Measurements from ENCODE around the gene RNF125. TPM values are rescaled to one million over a fixed set of nuclear protein-coding genes. Genes with fewer than 3 reads are reported as not detected.

The RNF125 gene
- total RNA-seq = 10 to 100 TPM in 1 of 9 donors, 1 to 10 TPM in 8; 1.1 to 12.5 (median 3.8) TPM
- 1 to 10 TPM; 2.8 to 3.0 TPM for polyA plus RNA-seq
- long read RNA-seq, donor 1, full-length matches to known transcripts = 6 of 8 reads
- long read RNA-seq, donor 1, partial matches to known transcripts = 1 of 8 reads
- long read RNA-seq, donor 1, other reads (novel, unspliced or antisense) = 1 of 8 reads
- long read RNA-seq, donor 2, full-length matches to known transcripts = 25 of 26 reads
- long read RNA-seq, donor 2, partial matches to known transcripts = 0 of 26 reads
- long read RNA-seq, donor 2, other reads (novel, unspliced or antisense) = 1 of 26 reads
- long read RNA-seq, donor 3, full-length matches to known transcripts = 2 of 4 reads
- long read RNA-seq, donor 3, partial matches to known transcripts = 0 of 4 reads
- long read RNA-seq, donor 3, other reads (novel, unspliced or antisense) = 2 of 4 reads

- Histone ChIP-seq H3K36me3 (no peaks in the 10 kb centered on the region), H3K9me3 (no peaks in the 10 kb centered on the region), H3K27ac (peak within 1 kb of the TSS; percentile 62 to 87 (median 77)), H3K27me3 (no peaks in the 10 kb centered on the region), H3K4me1 (peaks cover 0 to 34% (median 3%) of the 10 kb centered on the region in 12 donors), H3K4me3 (peak within 1 kb of the TSS; percentile 45 to 75 (median 68))
- intact Hi-C loops (cut with DNase I) = loop anchor here in 4 of 10 donors (2.0 to 5.0 kb wide), 4 partner anchors 36 to 76 kb away; partner anchors contain the start of genes RNF138 (in 3 of the 4) and TRAPPC8 (in 1 of the 4)
- ATAC-seq (peak; percentile 78 to 97 (median 96)), DNase-seq (peak; percentile 79 to 94 (median 85))
- WGBS, 4 donors = 1 to 2% (median 1%) methylated on average over 57 to 66 of the region's 66 CpGs
- TF ChIP-seq, protein P1, sequence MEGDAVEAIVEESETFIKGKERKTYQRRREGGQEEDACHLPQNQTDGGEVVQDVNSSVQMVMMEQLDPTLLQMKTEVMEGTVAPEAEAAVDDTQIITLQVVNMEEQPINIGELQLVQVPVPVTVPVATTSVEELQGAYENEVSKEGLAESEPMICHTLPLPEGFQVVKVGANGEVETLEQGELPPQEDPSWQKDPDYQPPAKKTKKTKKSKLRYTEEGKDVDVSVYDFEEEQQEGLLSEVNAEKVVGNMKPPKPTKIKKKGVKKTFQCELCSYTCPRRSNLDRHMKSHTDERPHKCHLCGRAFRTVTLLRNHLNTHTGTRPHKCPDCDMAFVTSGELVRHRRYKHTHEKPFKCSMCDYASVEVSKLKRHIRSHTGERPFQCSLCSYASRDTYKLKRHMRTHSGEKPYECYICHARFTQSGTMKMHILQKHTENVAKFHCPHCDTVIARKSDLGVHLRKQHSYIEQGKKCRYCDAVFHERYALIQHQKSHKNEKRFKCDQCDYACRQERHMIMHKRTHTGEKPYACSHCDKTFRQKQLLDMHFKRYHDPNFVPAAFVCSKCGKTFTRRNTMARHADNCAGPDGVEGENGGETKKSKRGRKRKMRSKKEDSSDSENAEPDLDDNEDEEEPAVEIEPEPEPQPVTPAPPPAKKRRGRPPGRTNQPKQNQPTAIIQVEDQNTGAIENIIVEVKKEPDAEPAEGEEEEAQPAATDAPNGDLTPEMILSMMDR (IDR thresholded peaks at IDR 0.05) = peak in 1 of 12 donors; percentile 5
- peak in 1 of 2 donors; percentile 35 for TF ChIP-seq POLR2A (IDR thresholded peaks at IDR 0.05)
These were observed at the start of gene RNF125 for GRCh38 chr18:32018331-32019250. Gene RNF125, plus strand, starts transcription at chr18:32018825. Its CDS starts 39 bp downstream, at chr18:32018864.

DNA sequence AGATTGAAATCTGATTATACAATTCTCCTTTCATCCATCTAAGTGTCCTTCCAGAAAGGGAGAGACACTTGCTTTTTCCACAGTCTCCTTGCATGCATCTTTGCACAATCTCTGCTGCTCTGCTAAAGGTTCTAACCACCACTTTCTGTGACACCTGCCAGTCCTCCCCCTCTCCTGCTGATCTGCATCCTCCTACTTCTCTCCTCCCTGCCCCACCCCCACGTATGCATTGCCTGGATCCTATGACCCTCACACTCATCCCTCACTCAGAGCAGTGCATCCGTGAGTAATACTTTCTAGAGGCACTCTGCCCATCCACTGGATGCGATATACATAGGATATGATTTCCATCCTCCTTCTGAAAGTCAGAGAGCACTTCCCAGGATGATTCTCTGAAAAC lies 48.0 kb upstream of the RNF125 start:
- DNase-seq (no peak), ATAC-seq (no peak)
- H3K27ac ChIP-seq = no peak overlapping the region
- TF ChIP-seq, protein P1 (IDR thresholded peaks at IDR 0.05) = no peak
- no peak for TF ChIP-seq POLR2A (IDR thresholded peaks at IDR 0.05)
- H3K27me3 ChIP-seq = no peaks in the 10 kb centered on the region
- H3K4me1 ChIP-seq = no peaks in the 10 kb centered on the region
- H3K4me3 ChIP-seq = no peak overlapping the region
- WGBS, 4 donors = 63 to 80% (median 68%) methylated on average over 3 of the region's 3 CpGs
- H3K36me3 ChIP-seq = no peaks in the 10 kb centered on the region
- intact Hi-C loops (cut with DNase I) = loop anchor here in 7 of 10 donors (5.0 to 10.0 kb wide), 4 partner anchors 146 to 416 kb away; no protein-coding TSS in a partner anchor
- peaks cover 0 to 28% (median 16%) of the 10 kb centered on the region in 12 donors for H3K9me3 ChIP-seq

- H3K4me3 ChIP-seq = no peak overlapping the region
- TF ChIP-seq POLR2A (IDR thresholded peaks at IDR 0.05) = no peak
- TF ChIP-seq, protein P1 (IDR thresholded peaks at IDR 0.05) = no peak
- H3K27me3 ChIP-seq = no peaks in the 10 kb centered on the region
- no peaks in the 10 kb centered on the region for H3K36me3 ChIP-seq
- no peak overlapping the region for H3K27ac ChIP-seq
- intact Hi-C loops (cut with DNase I) = loop anchor here in 7 of 10 donors (5.0 to 10.0 kb wide), 4 partner anchors 149 to 419 kb away; no protein-coding TSS in a partner anchor
- ATAC-seq (no peak), DNase-seq (no peak)
- no peaks in the 10 kb centered on the region for H3K4me1 ChIP-seq
- 81 to 96% (median 93%) methylated on average over 4 of the region's 4 CpGs for WGBS, 4 donors
- H3K9me3 ChIP-seq = peaks cover 0 to 36% (median 16%) of the 10 kb centered on the region in 12 donors
These were observed 44.6 kb upstream of the RNF125 start for GRCh38 chr18:31973929-31974546.
